HG02571 (cell line): ENCODE data around the gene OR10V1.
"Not testable (repeated sequence)": the region's sequence is repeated elsewhere in the genome, so short reads cannot be mapped to it uniquely, and the experiment has no call there.

Experiments
- ATAC-seq: cut with Tn5 transposase; IDR thresholded peaks from one replicate; pipeline ENCODE4 v1.9.1; 2021; ENCODE audit warnings: mild to moderate bottlenecking, moderate library complexity; ENCODE audit not compliant: unreplicated experiment

The OR10V1 gene

GRCh38 chr11:59710136-59710847 lies 3.4 kb downstream of the OR10V1 start:
- ATAC-seq: no peak

DNA sequence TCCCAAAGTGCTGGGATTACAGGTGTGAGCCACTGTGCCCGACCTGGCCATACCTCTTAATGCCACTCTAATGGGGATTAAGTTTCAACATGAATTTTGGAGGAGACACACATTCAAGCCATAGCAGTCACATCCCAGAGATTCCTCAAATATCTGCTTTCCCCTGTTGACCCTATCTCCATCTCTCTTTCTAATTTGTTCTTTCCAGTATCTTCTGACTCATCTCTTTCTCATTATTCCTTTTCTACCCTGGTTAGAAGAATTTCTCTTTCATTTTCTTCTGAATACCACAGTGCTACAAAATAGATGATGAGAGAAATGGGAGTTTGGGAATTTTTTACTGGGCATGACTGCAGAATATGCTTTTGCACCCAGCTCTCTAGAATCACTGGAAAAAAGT lies 5.1 kb downstream of the OR10V1 start:
- ATAC-seq: no peak

- no peak for ATAC-seq
These were observed 6.3 kb downstream of the OR10V1 start for GRCh38 chr11:59707371-59707770.

DNA sequence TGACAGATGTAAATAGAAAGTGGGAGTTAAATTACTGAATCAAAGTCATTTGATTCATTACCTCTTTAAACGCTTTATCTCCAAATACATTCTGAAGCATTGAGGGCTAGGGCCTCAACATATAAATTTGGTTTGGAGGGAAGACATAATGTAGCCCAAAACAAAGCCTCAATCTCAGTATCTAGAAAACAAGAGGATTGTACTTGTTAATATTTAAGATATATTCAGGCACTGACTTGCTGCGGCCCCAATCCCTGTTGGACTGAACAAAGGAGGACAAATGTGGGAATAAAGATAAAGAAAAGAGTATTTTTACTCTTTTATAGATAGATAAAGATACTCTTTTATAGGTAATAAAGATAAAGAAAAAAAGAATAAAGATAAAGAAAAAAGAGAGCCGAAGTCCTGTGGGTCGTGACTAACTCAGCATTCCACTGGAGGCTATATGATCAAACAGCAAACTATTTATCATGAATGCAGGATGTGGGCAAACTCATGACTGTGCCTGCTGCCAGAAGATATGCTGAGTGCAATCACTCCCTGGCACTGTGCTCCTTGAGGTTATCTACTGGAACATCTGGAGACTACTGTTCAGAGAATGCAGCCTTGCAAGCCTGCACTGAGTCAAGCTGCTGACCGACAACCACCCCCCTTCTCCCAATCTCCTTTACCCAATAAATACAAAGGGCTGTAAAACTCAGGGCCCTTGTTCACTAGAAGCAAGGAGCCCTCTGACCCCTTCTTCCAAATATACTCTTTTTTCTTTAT lies 6.9 kb downstream of the OR10V1 start:
- ATAC-seq: no peak

DNA sequence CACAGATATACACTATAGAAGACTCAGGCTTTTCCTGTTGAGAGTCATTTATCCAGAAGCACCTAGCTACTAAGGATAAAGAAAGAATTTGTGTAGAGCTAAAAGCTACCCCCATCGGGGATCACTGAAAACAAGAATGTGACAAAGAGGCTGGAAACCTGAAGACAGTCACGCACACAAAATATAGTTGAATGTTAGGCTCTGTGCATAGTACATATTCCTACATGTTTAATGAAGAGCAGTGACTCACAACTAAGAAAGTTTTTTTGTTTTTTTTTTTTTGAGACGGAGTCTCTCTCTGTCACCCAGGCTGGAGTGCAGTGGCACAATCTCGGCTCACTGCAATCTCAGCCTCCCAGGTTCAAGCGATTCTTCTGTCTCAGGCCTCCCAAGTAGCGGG lies 8.4 kb downstream of the OR10V1 start:
- no peak for ATAC-seq

GRCh38 chr11:59703515-59703914 lies 10.1 kb downstream of the OR10V1 start:
- ATAC-seq: not testable (repeated sequence)

- ATAC-seq: not testable (repeated sequence)
These were observed 13.5 kb downstream of the OR10V1 start for GRCh38 chr11:59700157-59700556.

DNA sequence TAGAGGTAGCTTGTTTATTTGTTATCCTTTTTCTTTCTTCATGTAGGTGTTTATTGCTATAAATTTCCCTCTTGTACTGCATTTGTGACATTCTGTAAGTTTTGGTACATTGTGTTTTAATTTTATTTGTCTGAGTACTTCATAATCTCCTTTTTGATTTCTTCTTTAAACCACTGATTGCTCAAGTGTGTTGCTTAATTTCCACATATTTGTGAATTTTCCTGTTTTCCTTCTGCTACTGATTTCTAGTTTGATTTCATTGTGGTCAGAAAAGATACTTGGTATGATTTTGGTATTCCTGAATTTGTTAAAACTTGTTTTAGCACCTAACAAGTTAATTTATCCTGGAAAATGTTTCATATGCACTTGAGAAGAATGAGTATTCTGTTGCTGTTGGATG lies 15.1 kb downstream of the OR10V1 start:
- no peak for ATAC-seq

GRCh38 chr11:59692915-59693314 lies 20.7 kb downstream of the OR10V1 start:
- ATAC-seq: no peak

DNA sequence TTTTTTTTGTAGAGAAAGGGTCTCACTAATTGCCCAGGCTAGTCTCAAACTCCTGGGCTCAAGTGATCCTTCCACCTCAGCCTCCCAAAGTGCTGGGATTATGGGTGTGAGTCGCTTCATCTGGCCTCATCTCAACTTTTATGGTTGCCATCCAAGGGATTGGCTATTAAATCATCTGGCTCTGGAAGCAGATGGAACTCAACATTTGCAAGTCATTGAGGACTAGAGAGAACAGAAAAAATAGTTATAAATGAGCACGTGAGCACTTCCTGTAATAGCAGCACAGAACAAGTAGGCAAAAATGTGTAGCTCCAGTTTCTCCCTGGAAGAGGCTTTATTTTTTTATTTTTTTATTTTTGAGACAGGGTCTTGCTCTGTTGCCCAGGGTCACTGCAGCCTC lies 22.5 kb downstream of the OR10V1 start:
- no peak for ATAC-seq

GRCh38 chr11:59689015-59689414 lies 24.6 kb downstream of the OR10V1 start:
- ATAC-seq: no peak

GRCh38 chr11:59681260-59681725 lies 32.4 kb downstream of the OR10V1 start:
- ATAC-seq: not testable (repeated sequence)

DNA sequence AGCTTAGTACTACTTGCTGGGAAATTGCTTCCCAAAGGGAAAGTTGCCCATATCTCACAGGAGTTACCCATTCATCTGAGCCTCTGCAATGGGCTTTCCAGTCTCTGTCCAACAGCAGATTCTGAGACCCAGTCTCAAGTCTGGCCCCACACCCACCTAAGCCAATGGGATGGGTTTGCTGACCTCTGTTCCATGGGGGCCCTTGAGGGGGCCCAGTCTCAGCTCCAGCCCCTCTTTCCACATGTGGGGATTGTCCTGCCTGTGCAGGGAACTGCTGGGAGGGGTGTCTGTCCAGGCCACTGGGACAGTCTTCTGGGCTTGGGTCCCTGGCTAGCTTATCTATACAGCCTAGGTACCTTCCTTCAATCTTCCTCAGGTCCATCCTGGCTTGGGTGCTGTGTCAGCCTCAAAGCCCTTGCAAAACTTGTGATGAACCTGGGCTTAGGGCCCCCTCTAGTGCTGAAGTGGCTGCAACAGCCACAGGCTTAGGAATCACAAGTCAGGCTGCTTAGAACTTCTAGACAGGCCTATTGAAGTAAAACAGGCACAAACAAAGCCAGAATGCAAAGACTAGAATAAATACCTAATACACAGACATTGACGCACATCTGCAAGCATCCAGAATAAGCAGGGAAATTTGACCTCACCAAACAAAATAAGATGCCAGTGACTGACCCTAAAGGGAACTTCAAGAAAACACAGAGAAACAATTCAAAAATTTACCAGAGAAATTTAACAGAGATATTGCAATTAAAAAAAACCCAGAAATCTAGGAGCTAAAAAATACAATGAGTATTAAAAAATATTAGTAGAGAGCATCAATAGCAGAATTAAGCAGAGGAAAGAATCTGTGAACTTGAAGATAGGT lies 33.1 kb downstream of the OR10V1 start:
- peak; percentile 91 for ATAC-seq

GRCh38 chr11:59679347-59679746 lies 34.3 kb downstream of the OR10V1 start:
- ATAC-seq: no peak

- ATAC-seq: no peak
These were observed 34.9 kb downstream of the OR10V1 start for GRCh38 chr11:59678813-59679165.

DNA sequence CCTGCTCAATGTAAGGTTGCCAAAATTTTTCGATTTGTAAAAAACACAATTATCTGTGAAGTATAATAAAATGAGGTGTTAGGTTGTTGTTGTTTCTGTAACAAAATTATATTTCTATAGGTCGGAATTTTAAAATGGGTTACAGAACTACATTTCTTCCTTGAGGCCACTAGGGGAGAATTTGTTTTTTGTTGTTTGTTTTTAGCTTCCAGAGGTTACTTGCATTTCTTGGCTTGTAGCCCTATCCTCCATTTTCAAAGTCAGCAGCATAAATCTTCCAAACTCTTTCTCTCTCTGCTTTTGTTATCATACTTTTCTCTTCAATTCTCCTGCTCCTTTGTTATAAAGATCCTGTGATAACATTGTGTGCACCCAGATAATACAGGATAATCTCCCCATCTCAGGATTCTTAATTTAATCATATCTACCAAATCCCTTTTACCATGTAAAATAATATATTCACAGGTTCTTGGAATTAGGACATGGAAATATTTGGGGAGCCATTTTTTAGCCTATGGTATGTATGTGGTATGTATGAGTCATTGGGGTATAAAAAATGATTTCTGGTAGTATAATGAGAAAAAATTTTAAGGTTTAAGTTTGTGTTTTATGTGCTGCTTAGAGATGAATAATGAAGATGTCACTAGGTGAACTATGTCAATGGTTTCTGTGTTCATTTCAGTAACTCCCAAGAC lies 35.4 kb downstream of the OR10V1 start:
- ATAC-seq: no peak

- no peak for ATAC-seq
These were observed 37.4 kb downstream of the OR10V1 start for GRCh38 chr11:59676205-59676604.

DNA sequence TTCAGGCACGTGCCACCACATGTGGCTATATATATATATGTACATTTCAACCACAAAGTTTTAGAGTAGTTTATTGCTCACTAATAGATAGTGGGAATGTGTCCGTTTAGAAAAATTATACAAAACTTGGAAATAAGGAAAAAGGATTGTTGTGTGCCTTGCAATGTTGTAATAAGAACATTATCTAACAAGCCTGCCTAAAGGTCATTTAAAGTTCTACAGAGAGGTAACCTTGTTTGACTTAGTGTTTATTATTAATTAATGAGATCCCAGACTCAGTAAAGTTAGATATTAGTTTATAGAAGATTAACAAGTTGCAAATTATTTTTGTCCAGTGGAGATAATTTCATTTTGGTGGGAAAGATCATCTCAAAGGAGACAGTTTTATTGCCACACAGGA lies 39.4 kb downstream of the OR10V1 start:
- no peak for ATAC-seq

- no peak for ATAC-seq
These were observed 40.4 kb downstream of the OR10V1 start for GRCh38 chr11:59673291-59673690.

- no peak for ATAC-seq
These were observed 42.2 kb downstream of the OR10V1 start for GRCh38 chr11:59671471-59671870.

DNA sequence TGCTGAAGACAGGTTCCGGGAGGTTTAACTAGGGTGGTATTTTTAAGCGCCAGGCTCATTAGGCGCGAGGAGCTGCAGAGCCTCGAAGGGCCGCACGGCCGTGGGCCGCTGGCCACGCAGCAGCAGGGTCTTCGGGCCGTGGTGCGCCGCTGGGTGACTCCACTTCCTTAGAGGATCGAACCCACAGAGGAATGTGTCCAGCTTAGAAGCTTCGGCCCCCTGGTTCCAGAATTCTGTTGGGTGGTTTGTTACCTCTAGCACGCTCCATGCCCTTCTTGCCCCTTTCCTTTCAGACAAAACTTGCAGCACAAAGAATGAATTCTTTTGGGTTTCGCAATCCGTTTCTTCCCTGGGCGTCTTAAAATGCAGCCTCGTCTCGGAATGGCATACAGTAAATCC lies 44.0 kb downstream of the OR10V1 start:
- no peak for ATAC-seq
